HEK293 (cell line): ENCODE results near the gene PDLIM4.
A peak's percentile ranks its signal among the peaks of the same experiment; 100 is the strongest.

Experiments used
- CTCF ChIA-PET: fragments of 350-600 bp; formaldehyde crosslinking; extraction: SDS; loops from one replicate; lab custom pipeline; 2021; ENCODE audit warnings: antibody characterized with exemption; lab: Yijun Ruan, JAX
- POLR2A ChIA-PET: fragments of 300-600 bp; formaldehyde crosslinking; extraction: SDS; loops from one replicate; lab custom pipeline; 2020; ENCODE audit warnings: antibody characterized with exemption, inconsistent platforms; lab: Yijun Ruan, JAX
- H3K27ac ChIP-seq: fragments of 200-500 bp; sonication (Bioruptor generic); 2 replicates; pipeline ENCODE4 v1.5.1; 2014; ENCODE audit warnings: low read depth, low read length, control low read depth, inconsistent platforms; ENCODE audit errors: extremely low read depth
- H3K36me3 ChIP-seq, 2 experiments: fragments of 200-500 bp in 1 of 2; sonication (Bioruptor generic) in 1 of 2; 1 replicate in 1 of 2; 2 replicates in 1 of 2; pipeline ENCODE4 v1.5.1; 2014 to 2017; ENCODE audit warnings: inconsistent platforms in 2 of 2, low read length in 2 of 2; ENCODE audit not compliant: control insufficient read depth in 2 of 2, insufficient read depth in 1 of 2
- H3K4me1 ChIP-seq: fragments of 200-500 bp; sonication (Bioruptor generic); 2 replicates; pipeline ENCODE4 v1.5.1; 2014; ENCODE audit warnings: mild to moderate bottlenecking, low read length, inconsistent platforms; ENCODE audit not compliant: control insufficient read depth, insufficient read depth
- H3K4me3 ChIP-seq: 2 replicates; pipeline ENCODE4 v1.5.1; 2011; ENCODE audit warnings: low read depth, mild to moderate bottlenecking, control low read depth, low read length, moderate library complexity
- H3K9me3 ChIP-seq: fragments of 200-500 bp; sonication (Bioruptor generic); 2 replicates; pipeline ENCODE4 v1.5.1; 2014; ENCODE audit warnings: low read depth, low read length, inconsistent platforms; ENCODE audit not compliant: control insufficient read depth, insufficient read depth
- MYNN ChIP-seq: fragments of 450-650 bp; formaldehyde crosslinking; IDR thresholded peaks from 2 replicates; pipeline ENCODE4 v1.5.1; 2016; ENCODE audit warnings: missing biosample characterization, missing genetic modification characterization, borderline replicate concordance
- OSR2 ChIP-seq: fragments of 450-650 bp; formaldehyde crosslinking; IDR thresholded peaks from 2 replicates; pipeline ENCODE4 v1.5.1; 2016; ENCODE audit warnings: missing biosample characterization, missing genetic modification characterization
- PRDM1 ChIP-seq: fragments of 450-650 bp; formaldehyde crosslinking; IDR thresholded peaks from 2 replicates; pipeline ENCODE4; 2016; ENCODE audit warnings: missing biosample characterization, missing genetic modification characterization
- WT1 ChIP-seq: fragments of 450-650 bp; formaldehyde crosslinking; IDR thresholded peaks from 2 replicates; pipeline ENCODE4 v1.5.1; 2016; ENCODE audit warnings: missing biosample characterization, missing genetic modification characterization
- YY2 ChIP-seq: fragments of 450-650 bp; formaldehyde crosslinking; IDR thresholded peaks from 2 replicates; pipeline ENCODE4 v1.5.1; 2016; ENCODE audit warnings: missing biosample characterization, missing genetic modification characterization
- ZBTB17 ChIP-seq: fragments of 450-650 bp; formaldehyde crosslinking; IDR thresholded peaks from 2 replicates; pipeline ENCODE4 v1.5.1; 2016; ENCODE audit warnings: missing biosample characterization, missing genetic modification characterization
- ZNF121 ChIP-seq: fragments of 450-650 bp; formaldehyde crosslinking; IDR thresholded peaks from 2 replicates; pipeline ENCODE4 v1.5.1; 2016; ENCODE audit warnings: missing biosample characterization, missing genetic modification characterization
- ZNF169 ChIP-seq: fragments of 450-650 bp; formaldehyde crosslinking; IDR thresholded peaks from 2 replicates; pipeline ENCODE4 v1.5.1; 2016; ENCODE audit warnings: missing biosample characterization, missing genetic modification characterization
- ZNF211 ChIP-seq: fragments of 450-650 bp; formaldehyde crosslinking; IDR thresholded peaks from 2 replicates; pipeline ENCODE4 v1.5.1; 2016; ENCODE audit warnings: low read depth, missing biosample characterization, missing genetic modification characterization
- ZNF223 ChIP-seq: fragments of 450-650 bp; formaldehyde crosslinking; IDR thresholded peaks from 2 replicates; pipeline ENCODE4 v1.5.1; 2016; ENCODE audit warnings: missing biosample characterization, missing genetic modification characterization
- ZNF544 ChIP-seq: fragments of 450-650 bp; formaldehyde crosslinking; IDR thresholded peaks from 2 replicates; pipeline ENCODE4 v1.5.0; 2017; ENCODE audit warnings: missing biosample characterization, missing genetic modification characterization
- ZNF600 ChIP-seq: fragments of 450-650 bp; formaldehyde crosslinking; IDR thresholded peaks from 2 replicates; pipeline ENCODE4 v1.5.1; 2016; ENCODE audit warnings: missing biosample characterization, missing genetic modification characterization
- TF ChIP-seq, protein P1 (sequence below): fragments of 450-650 bp; formaldehyde crosslinking; IDR thresholded peaks from 2 replicates; pipeline ENCODE4 v1.5.1; 2016; ENCODE audit warnings: missing biosample characterization, missing genetic modification characterization
- TF ChIP-seq, protein P2 (sequence below): fragments of 450-650 bp; formaldehyde crosslinking; IDR thresholded peaks from 2 replicates; pipeline ENCODE4 v1.5.1; 2016; ENCODE audit warnings: missing biosample characterization, missing genetic modification characterization
- TF ChIP-seq, protein P3 (sequence below): fragments of 450-650 bp; formaldehyde crosslinking; IDR thresholded peaks from 2 replicates; pipeline ENCODE4 v1.5.1; 2016; ENCODE audit warnings: missing biosample characterization, missing genetic modification characterization
- TF ChIP-seq, protein P4 (sequence below): fragments of 450-650 bp; formaldehyde crosslinking; IDR thresholded peaks from 2 replicates; pipeline ENCODE4 v1.5.1; 2017; ENCODE audit warnings: missing biosample characterization, missing genetic modification characterization

The PDLIM4 gene

DNA sequence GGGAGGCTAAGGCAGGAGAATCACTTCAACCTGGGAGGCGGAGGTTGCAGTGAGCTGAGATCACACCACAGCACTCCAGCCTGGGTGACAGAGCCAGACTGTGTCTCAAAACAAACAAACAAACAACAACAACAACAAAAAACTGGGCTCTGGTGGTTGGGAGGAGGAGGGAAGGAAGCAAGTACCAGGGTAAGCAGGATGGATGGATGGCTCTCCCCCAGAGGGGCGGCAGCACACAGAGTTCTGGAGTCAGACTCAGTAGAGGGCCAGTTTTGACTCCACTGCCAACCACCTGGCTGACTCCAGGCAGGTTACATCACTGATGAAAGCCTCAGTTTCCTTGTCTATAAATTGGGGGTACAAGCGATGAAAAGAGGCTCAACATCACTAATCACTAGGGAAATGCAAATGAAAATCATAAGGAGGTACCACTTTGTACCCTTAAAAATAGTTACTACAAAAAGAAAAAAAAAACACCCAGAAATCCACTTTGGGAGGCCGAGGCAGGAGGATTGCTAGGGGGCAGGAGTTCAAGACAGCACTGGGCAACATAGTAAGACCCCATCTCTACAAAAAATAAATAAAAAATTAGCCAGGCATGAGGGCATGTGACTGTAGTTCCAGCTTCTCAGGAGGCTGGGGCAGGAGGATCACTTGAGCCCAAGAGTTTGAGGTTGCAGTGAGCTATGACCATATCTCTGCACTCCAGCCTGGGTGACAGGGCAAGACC is 39.9 kb downstream of the PDLIM4 start:
- CTCF ChIA-PET = interaction anchor here (0.7 to 1.2 kb wide), 3 partner anchors 24 to 1425 kb away, joined by 3 read pairs; no protein-coding TSS in a partner anchor
- Histone ChIP-seq H3K36me3 (no peaks in the 10 kb centered on the region), H3K9me3 (no peaks in the 10 kb centered on the region), H3K4me1 (peaks cover 4% of the 10 kb centered on the region; the same call in 1 of the 2 replicates), H3K27ac (no peak overlapping the region), H3K4me3 (no peak overlapping the region)
- POLR2A ChIA-PET = no interaction called here
- TF ChIP-seq ZNF223 (tag by site-specific recombination) (no peak), ZNF121 (peak; percentile 74; the same call in 1 of the 2 replicates)

DNA sequence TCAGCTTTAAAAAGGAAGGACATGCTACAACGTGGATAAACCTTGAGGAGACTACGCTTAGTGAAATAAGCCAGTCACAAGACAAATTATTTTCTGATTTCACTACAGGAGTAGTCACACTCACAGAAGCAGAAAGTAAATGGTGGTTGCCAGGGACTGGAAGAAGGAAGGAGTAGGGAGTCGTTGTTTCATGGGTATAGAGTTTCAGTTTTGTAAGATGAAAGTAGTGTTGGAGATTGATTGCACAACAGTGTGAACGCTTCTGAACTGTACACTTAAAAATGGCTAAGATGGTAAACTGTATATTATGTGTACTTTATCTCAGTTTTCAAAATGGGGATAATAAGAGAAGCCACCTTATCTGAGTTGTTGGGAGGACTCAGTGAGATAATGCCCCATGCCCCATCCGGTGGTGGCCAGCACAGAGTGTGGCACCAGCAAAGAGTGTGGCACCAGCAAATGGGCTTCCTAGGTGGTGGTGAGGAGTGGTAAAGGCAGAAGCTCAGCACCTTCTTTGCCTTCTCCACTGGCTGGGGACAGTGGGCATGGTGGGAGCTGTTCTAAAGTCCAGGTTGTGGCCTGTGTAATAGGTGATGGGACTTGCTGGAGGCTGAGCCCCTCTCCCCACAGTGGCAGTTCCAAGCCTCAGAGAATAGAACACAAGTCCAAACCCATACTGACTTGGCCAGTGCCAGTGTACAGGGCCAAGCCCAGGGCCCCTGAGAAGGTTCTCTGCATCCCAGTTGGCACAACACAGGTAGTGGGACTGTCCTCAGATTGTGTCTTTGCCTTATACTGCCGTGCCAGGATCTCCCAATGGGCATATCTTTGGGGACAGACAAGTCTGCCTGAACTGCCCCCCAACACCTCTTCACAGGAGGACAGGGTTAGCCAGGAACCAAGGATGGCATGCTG is 41.1 kb downstream of the PDLIM4 start:
- ChIA-PET CTCF (interaction anchor here (0.7 to 1.2 kb wide), 3 partner anchors 11 to 213 kb away, joined by 3 read pairs; no protein-coding TSS in a partner anchor), POLR2A (no interaction called here)
- H3K4me3 ChIP-seq = no peak overlapping the region
- H3K9me3 ChIP-seq = no peaks in the 10 kb centered on the region
- H3K27ac ChIP-seq = no peak overlapping the region
- no peaks in the 10 kb centered on the region for H3K36me3 ChIP-seq
- no peak for TF ChIP-seq ZNF169 (tag by site-specific recombination)
- TF ChIP-seq ZNF544 (tag by site-specific recombination) = no peak
- TF ChIP-seq ZBTB17 (tag by site-specific recombination) = 0 out of 2 replicates have a peak, but pooled peaks have one; percentile 14
- TF ChIP-seq ZNF211 (tag by site-specific recombination) = 0 out of 2 replicates have a peak, but pooled peaks have one; percentile 35
- peak; percentile 58 for TF ChIP-seq OSR2 (tag by site-specific recombination)
- peak; percentile 66; the same call in 1 of the 2 replicates for TF ChIP-seq WT1 (tag by site-specific recombination)
- no peak for TF ChIP-seq MYNN (tag by site-specific recombination)
- TF ChIP-seq, protein P1, sequence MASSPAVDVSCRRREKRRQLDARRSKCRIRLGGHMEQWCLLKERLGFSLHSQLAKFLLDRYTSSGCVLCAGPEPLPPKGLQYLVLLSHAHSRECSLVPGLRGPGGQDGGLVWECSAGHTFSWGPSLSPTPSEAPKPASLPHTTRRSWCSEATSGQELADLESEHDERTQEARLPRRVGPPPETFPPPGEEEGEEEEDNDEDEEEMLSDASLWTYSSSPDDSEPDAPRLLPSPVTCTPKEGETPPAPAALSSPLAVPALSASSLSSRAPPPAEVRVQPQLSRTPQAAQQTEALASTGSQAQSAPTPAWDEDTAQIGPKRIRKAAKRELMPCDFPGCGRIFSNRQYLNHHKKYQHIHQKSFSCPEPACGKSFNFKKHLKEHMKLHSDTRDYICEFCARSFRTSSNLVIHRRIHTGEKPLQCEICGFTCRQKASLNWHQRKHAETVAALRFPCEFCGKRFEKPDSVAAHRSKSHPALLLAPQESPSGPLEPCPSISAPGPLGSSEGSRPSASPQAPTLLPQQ = no peak
- TF ChIP-seq, protein P2, sequence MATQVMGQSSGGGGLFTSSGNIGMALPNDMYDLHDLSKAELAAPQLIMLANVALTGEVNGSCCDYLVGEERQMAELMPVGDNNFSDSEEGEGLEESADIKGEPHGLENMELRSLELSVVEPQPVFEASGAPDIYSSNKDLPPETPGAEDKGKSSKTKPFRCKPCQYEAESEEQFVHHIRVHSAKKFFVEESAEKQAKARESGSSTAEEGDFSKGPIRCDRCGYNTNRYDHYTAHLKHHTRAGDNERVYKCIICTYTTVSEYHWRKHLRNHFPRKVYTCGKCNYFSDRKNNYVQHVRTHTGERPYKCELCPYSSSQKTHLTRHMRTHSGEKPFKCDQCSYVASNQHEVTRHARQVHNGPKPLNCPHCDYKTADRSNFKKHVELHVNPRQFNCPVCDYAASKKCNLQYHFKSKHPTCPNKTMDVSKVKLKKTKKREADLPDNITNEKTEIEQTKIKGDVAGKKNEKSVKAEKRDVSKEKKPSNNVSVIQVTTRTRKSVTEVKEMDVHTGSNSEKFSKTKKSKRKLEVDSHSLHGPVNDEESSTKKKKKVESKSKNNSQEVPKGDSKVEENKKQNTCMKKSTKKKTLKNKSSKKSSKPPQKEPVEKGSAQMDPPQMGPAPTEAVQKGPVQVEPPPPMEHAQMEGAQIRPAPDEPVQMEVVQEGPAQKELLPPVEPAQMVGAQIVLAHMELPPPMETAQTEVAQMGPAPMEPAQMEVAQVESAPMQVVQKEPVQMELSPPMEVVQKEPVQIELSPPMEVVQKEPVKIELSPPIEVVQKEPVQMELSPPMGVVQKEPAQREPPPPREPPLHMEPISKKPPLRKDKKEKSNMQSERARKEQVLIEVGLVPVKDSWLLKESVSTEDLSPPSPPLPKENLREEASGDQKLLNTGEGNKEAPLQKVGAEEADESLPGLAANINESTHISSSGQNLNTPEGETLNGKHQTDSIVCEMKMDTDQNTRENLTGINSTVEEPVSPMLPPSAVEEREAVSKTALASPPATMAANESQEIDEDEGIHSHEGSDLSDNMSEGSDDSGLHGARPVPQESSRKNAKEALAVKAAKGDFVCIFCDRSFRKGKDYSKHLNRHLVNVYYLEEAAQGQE = no peak
- peak; percentile 59; the same call in 1 of the 2 replicates for TF ChIP-seq PRDM1 (tag by site-specific recombination)
- no peaks in the 10 kb centered on the region for H3K4me1 ChIP-seq

DNA sequence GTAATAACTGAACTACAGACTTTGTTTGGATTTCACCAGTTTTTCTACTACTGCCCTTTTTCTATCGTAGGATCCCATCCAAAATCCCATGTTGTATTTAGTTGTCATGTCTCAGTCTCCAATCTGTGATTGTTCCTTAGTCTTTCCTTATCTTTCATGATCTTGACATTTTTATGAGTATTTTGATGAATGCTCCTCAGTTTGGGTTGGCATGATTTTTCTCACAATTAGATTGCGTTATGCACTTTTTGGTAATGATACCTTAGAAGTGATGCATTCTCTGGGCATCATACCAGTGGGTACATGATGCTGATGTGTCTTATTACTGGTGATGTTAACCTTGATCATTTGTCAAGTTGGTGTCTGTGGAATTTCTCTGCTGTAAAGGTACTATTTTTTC is 42.4 kb downstream of the PDLIM4 start:
- H3K9me3 ChIP-seq = no peaks in the 10 kb centered on the region
- no peak overlapping the region for H3K4me3 ChIP-seq
- no peaks in the 10 kb centered on the region for H3K36me3 ChIP-seq
- ChIA-PET CTCF (no interaction called here), POLR2A (no interaction called here)
- no peaks in the 10 kb centered on the region for H3K4me1 ChIP-seq
- H3K27ac ChIP-seq = no peak overlapping the region
- TF ChIP-seq ZNF600 (tag by site-specific recombination) (peak; percentile 73), YY2 (tag by site-specific recombination) (no peak)
- TF ChIP-seq, protein P3, sequence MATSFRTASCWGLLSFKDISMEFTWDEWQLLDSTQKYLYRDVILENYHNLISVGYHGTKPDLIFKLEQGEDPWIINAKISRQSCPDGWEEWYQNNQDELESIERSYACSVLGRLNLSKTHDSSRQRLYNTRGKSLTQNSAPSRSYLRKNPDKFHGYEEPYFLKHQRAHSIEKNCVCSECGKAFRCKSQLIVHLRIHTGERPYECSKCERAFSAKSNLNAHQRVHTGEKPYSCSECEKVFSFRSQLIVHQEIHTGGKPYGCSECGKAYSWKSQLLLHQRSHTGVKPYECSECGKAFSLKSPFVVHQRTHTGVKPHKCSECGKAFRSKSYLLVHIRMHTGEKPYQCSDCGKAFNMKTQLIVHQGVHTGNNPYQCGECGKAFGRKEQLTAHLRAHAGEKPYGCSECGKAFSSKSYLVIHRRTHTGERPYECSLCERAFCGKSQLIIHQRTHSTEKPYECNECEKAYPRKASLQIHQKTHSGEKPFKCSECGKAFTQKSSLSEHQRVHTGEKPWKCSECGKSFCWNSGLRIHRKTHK (tag by site-specific recombination) = no peak
- TF ChIP-seq, protein P4, sequence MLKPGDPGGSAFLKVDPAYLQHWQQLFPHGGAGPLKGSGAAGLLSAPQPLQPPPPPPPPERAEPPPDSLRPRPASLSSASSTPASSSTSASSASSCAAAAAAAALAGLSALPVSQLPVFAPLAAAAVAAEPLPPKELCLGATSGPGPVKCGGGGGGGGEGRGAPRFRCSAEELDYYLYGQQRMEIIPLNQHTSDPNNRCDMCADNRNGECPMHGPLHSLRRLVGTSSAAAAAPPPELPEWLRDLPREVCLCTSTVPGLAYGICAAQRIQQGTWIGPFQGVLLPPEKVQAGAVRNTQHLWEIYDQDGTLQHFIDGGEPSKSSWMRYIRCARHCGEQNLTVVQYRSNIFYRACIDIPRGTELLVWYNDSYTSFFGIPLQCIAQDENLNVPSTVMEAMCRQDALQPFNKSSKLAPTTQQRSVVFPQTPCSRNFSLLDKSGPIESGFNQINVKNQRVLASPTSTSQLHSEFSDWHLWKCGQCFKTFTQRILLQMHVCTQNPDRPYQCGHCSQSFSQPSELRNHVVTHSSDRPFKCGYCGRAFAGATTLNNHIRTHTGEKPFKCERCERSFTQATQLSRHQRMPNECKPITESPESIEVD (tag by site-specific recombination) = 0 out of 2 replicates have a peak, but pooled peaks have one; percentile 14
